Measurements from ENCODE around the gene EGLN2. TPM values are rescaled to one million over a fixed set of nuclear protein-coding genes. Genes with fewer than 3 reads are reported as not detected.

EGLN2 gene
- total and polyA plus RNA-seq, 10 of the 15 experiments (the other 5 are each of a cell fraction or from before 2014, with no cell fraction given): 8.6 to 93.0 (median 66.8) TPM

DNA sequence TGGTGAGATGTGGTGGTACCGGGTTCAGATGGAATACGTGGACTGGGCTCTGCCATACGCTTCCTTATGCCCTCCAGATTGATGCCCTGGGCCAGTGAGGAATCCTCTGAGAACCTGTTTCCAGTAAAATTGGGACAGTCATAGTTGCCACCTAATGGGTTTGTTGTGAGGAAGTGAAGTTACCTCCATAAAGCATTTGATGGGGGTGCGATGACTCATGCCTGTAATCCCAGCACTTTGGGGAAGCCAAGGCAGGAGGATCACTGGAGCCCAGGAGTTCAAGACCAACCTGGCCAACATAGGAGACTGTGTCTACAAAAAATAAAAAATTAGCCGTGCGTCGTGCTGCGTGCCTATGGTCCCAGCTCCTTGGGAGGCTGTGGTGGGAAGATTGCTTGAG, 43.2 kb upstream of the EGLN2 start:
- Histone ChIP-seq H3K79me2 (ENCODE audit: control insufficient read depth, insufficient read depth, low read length) (peaks cover 71% of the 10 kb centered on the region), H3K4me3 (peak overlapping the region; percentile 79), H3K36me3 (ENCODE audit: control insufficient read depth in 2 of 2, insufficient read depth in 2 of 2, low read length in 1 of 2) (peaks cover 18 to 38% of the 10 kb centered on the region in 2 experiments), H3K9ac (ENCODE audit: control insufficient read depth, insufficient read depth, low read length) (0 out of 2 replicates have a peak overlapping the region, but pooled peaks have one; percentile 35), H3K9me3 (replicated peaks; ENCODE audit: control insufficient read depth, insufficient read depth, low read length) (no peaks in the 10 kb centered on the region), H3K27ac (ENCODE audit: control insufficient read depth, insufficient read depth) (peak overlapping the region; percentile 71), H3K27me3 (replicated peaks in 1 of 2; ENCODE audit: control insufficient read depth in 2 of 2, insufficient read depth in 2 of 2, low read length in 1 of 2) (no peaks in the 10 kb centered on the region), H2AFZ (ENCODE audit: control insufficient read depth, low read depth, low read length) (no peak overlapping the region), H3K4me1 (ENCODE audit: control insufficient read depth, insufficient read depth, low read length) (peaks cover 19% of the 10 kb centered on the region), H4K20me1 (ENCODE audit: control insufficient read depth, insufficient read depth) (peaks cover 14% of the 10 kb centered on the region), H3K4me2 (ENCODE audit: control insufficient read depth, insufficient read depth) (peak overlapping the region; percentile 95)
- intact Hi-C loops (cut with micrococcal nuclease; ENCODE audit: unreplicated experiment) (loop anchor here (1.0 kb wide), 1 partner anchor 22 kb away; no protein-coding TSS in a partner anchor), in situ Hi-C loops (cut with MboI) (no loop called here)
- SMC1A ChIA-PET (ENCODE audit: uncharacterized antibody, unreplicated experiment): interaction anchor here (1.0 to 13.2 kb wide), 6 partner anchors 11 to 64 kb away, joined by 3 to 256 read pairs (median 3); partner anchors contain the start of genes COQ8B, ITPKC, MIA and RAB4B
- no peak for ATAC-seq
- POLR2A ChIA-PET: interaction anchor here (0.6 to 9.5 kb wide), 8 partner anchors 21 to 706 kb away, joined by 3 to 331 read pairs (median 4); partner anchors contain the start of genes COQ8B, EGLN2, ITPKC and MIA
- BruUV-seq (replicated peaks): no TSS peak
- RAD21 ChIA-PET (ENCODE audit: unreplicated experiment): interaction anchor here (2.0 to 16.3 kb wide), 4 partner anchors 20 to 93 kb away, joined by 6 to 291 read pairs (median 9); partner anchors contain the start of genes EGLN2, MIA and RAB4B
- CTCF ChIA-PET: interaction anchor here (1.0 to 9.0 kb wide), 7 partner anchors 17 to 94 kb away, joined by 3 to 72 read pairs (median 3); partner anchors contain the start of gene RAB4B
- no peak for DNase-seq (ENCODE audit: low read depth, low spot score)
- 92% methylated on average over 8 of the region's 8 CpGs for WGBS (ENCODE audit: insufficient coverage, insufficient replicate concordance, low lambda C conversion rate, missing lambda C conversion rate)
- no peak for FAIRE-seq
- TF ChIP-seq SPI1 (IDR thresholded peaks at IDR 0.05; ENCODE audit: borderline replicate concordance, insufficient read depth, low read depth, low read length): no peak
- TF ChIP-seq STAT1 (conservative IDR thresholded peaks at IDR 0.05): no peak
- TF ChIP-seq SMARCA5 (IDR thresholded peaks at IDR 0.05): no peak
- no peak for TF ChIP-seq PML (IDR thresholded peaks at IDR 0.05; ENCODE audit: low read length)
- no peak for TF ChIP-seq SUZ12 (IDR thresholded peaks at IDR 0.05; ENCODE audit: unreplicated experiment)
- no peak for TF ChIP-seq IKZF1 (conservative IDR thresholded peaks at IDR 0.05)
- no peak for TF ChIP-seq MYC (IDR thresholded peaks at IDR 0.05; ENCODE audit: insufficient read depth, insufficient read length, insufficient replicate concordance, low read length, severe bottlenecking)
- TF ChIP-seq, protein P1, sequence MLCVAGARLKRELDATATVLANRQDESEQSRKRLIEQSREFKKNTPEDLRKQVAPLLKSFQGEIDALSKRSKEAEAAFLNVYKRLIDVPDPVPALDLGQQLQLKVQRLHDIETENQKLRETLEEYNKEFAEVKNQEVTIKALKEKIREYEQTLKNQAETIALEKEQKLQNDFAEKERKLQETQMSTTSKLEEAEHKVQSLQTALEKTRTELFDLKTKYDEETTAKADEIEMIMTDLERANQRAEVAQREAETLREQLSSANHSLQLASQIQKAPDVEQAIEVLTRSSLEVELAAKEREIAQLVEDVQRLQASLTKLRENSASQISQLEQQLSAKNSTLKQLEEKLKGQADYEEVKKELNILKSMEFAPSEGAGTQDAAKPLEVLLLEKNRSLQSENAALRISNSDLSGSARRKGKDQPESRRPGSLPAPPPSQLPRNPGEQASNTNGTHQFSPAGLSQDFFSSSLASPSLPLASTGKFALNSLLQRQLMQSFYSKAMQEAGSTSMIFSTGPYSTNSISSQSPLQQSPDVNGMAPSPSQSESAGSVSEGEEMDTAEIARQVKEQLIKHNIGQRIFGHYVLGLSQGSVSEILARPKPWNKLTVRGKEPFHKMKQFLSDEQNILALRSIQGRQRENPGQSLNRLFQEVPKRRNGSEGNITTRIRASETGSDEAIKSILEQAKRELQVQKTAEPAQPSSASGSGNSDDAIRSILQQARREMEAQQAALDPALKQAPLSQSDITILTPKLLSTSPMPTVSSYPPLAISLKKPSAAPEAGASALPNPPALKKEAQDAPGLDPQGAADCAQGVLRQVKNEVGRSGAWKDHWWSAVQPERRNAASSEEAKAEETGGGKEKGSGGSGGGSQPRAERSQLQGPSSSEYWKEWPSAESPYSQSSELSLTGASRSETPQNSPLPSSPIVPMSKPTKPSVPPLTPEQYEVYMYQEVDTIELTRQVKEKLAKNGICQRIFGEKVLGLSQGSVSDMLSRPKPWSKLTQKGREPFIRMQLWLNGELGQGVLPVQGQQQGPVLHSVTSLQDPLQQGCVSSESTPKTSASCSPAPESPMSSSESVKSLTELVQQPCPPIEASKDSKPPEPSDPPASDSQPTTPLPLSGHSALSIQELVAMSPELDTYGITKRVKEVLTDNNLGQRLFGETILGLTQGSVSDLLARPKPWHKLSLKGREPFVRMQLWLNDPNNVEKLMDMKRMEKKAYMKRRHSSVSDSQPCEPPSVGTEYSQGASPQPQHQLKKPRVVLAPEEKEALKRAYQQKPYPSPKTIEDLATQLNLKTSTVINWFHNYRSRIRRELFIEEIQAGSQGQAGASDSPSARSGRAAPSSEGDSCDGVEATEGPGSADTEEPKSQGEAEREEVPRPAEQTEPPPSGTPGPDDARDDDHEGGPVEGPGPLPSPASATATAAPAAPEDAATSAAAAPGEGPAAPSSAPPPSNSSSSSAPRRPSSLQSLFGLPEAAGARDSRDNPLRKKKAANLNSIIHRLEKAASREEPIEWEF (IDR thresholded peaks at IDR 0.05; ENCODE audit: insufficient replicate concordance, low read depth, low read length): no peak
- no peak for TF ChIP-seq SRF (IDR thresholded peaks at IDR 0.05; ENCODE audit: low read depth in 2 of 2, low read length in 2 of 2)
- TF ChIP-seq, protein P2, sequence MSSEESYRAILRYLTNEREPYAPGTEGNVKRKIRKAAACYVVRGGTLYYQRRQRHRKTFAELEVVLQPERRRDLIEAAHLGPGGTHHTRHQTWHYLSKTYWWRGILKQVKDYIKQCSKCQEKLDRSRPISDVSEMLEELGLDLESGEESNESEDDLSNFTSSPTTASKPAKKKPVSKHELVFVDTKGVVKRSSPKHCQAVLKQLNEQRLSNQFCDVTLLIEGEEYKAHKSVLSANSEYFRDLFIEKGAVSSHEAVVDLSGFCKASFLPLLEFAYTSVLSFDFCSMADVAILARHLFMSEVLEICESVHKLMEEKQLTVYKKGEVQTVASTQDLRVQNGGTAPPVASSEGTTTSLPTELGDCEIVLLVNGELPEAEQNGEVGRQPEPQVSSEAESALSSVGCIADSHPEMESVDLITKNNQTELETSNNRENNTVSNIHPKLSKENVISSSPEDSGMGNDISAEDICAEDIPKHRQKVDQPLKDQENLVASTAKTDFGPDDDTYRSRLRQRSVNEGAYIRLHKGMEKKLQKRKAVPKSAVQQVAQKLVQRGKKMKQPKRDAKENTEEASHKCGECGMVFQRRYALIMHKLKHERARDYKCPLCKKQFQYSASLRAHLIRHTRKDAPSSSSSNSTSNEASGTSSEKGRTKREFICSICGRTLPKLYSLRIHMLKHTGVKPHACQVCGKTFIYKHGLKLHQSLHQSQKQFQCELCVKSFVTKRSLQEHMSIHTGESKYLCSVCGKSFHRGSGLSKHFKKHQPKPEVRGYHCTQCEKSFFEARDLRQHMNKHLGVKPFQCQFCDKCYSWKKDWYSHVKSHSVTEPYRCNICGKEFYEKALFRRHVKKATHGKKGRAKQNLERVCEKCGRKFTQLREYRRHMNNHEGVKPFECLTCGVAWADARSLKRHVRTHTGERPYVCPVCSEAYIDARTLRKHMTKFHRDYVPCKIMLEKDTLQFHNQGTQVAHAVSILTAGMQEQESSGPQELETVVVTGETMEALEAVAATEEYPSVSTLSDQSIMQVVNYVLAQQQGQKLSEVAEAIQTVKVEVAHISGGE (CRISPR knock-in tag; IDR thresholded peaks at IDR 0.05): no peak
- TF ChIP-seq HCFC1 (IDR thresholded peaks at IDR 0.05; ENCODE audit: low read length): no peak
